Endothelial cell of umbilical vein (primary cell): ENCODE results near the gene PAX2. TPM values are rescaled to one million over a fixed set of nuclear protein-coding genes. Genes with fewer than 3 reads are reported as not detected.

Source experiments
- BruUV-seq: library from RNA; stranded (reverse); fragments of 400-500 nt; replicated peaks from 2 replicates; lab custom pipeline; 2021; lab: Mats Ljungman, UMichigan
- CTCF ChIA-PET: fragments of 300-600, 350-600 bp; sonication (Branson Sonifier 250); formaldehyde crosslinking; loops from one replicate; lab custom pipeline; 2021; ENCODE audit warnings: antibody characterized with exemption, inconsistent platforms; lab: Charles Lee
- POLR2A ChIA-PET: fragments of 300-600, 350-600 bp; sonication (Branson Sonifier 250); formaldehyde crosslinking; loops from one replicate; lab custom pipeline; 2021; ENCODE audit warnings: antibody characterized with exemption, inconsistent platforms; lab: Charles Lee
- DNase-seq: peaks from one replicate; pipeline ENCODE4 v3.0.0-alpha.2; 2011; ENCODE audit warnings: low read depth, low spot score
- FAIRE-seq: peaks from 2 replicates; lab custom pipeline; 2011; peaks lifted over from hg19 to GRCh38; lab: Jason Lieb, UNC
- H2AFZ ChIP-seq: 2 replicates; pipeline ENCODE4 v1.6.0; 2012; ENCODE audit warnings: low read depth, low read length, control low read depth, inconsistent platforms
- H3K27ac ChIP-seq: 2 replicates; pipeline ENCODE4 v1.5.1; 2011; ENCODE audit warnings: low read depth, mild to moderate bottlenecking, control low read depth, low read length, moderate library complexity; ENCODE audit not compliant: insufficient read depth
- H3K27me3 ChIP-seq, 2 experiments: 2 replicates each; pipeline versions ENCODE4 v1.6.0 to v1.6.1; 2011; ENCODE audit warnings: low read length in 2 of 2, mixed read lengths in 1 of 2; ENCODE audit not compliant: control insufficient read depth in 2 of 2, insufficient read depth in 2 of 2
- H3K36me3 ChIP-seq, 2 experiments: 2 replicates in 1 of 2; 3 replicates in 1 of 2; pipeline ENCODE4 v1.5.1; 2011; ENCODE audit warnings: low read length in 2 of 2, mild to moderate bottlenecking in 1 of 2, moderate library complexity in 1 of 2; ENCODE audit not compliant: control insufficient read depth in 2 of 2, insufficient read depth in 2 of 2; ENCODE audit errors: extremely low read depth in 1 of 2
- H3K4me1 ChIP-seq: 3 replicates; pipeline ENCODE4 v1.5.1; 2011; ENCODE audit warnings: mild to moderate bottlenecking, low read length; ENCODE audit not compliant: control insufficient read depth, insufficient read depth; ENCODE audit errors: extremely low read depth
- H3K4me2 ChIP-seq: 2 replicates; pipeline ENCODE4 v1.6.1; 2011; ENCODE audit warnings: low read length, control low read depth, mixed read lengths; ENCODE audit not compliant: insufficient read depth
- H3K4me3 ChIP-seq, 3 experiments: fragments of 200-600 bp in 1 of 3; sonication (generic), shearing (Covaris generic) in 1 of 3; replicated peaks in 1 of 3; 2 replicates each; pipeline ENCODE4 v1.5.1; 2011 to 2016; ENCODE audit warnings: control low read depth in 3 of 3, low read length in 3 of 3, mild to moderate bottlenecking in 2 of 3, inconsistent platforms in 1 of 3, low read depth in 1 of 3, moderate library complexity in 1 of 3; ENCODE audit not compliant: insufficient read depth in 1 of 3
- H3K79me2 ChIP-seq: 2 replicates; pipeline ENCODE4 v1.6.0; 2012; ENCODE audit warnings: low read length, inconsistent platforms; ENCODE audit not compliant: control insufficient read depth, insufficient read depth
- H3K9ac ChIP-seq: replicated peaks from 2 replicates; pipeline ENCODE3; 2011; ENCODE audit warnings: low read length, control low read depth; ENCODE audit not compliant: insufficient read depth; ENCODE audit errors: extremely low read depth
- H3K9me1 ChIP-seq: replicated peaks from 3 replicates; pipeline ENCODE4 v1.6.0; 2011; ENCODE audit warnings: mild to moderate bottlenecking, low read length; ENCODE audit not compliant: control insufficient read depth, insufficient read depth; ENCODE audit errors: extremely low read depth
- H3K9me3 ChIP-seq: replicated peaks from 2 replicates; pipeline ENCODE4 v1.5.1; 2012; ENCODE audit warnings: low read length, inconsistent platforms; ENCODE audit not compliant: control insufficient read depth, insufficient read depth
- H4K20me1 ChIP-seq: replicated peaks from 2 replicates; pipeline ENCODE3; 2011; ENCODE audit warnings: mild to moderate bottlenecking, low read length; ENCODE audit not compliant: control insufficient read depth, insufficient read depth; ENCODE audit errors: extremely low read depth
- CTCF ChIP-seq, 2 donors: IDR thresholded peaks; 1 replicate in 1 of 2; 2 replicates in 1 of 2; pipeline ENCODE4 v1.5.1; 2011; ENCODE audit warnings: low read length in 2 of 2, mild to moderate bottlenecking in 2 of 2, moderate library complexity in 2 of 2, control low read depth in 1 of 2, inconsistent platforms in 1 of 2, low read depth in 1 of 2; ENCODE audit not compliant: insufficient read depth in 1 of 2; ENCODE audit errors: extremely low read depth in 1 of 2
- EZH2 ChIP-seq: IDR thresholded peaks from 2 replicates; pipeline ENCODE4 v1.6.1; 2012; ENCODE audit warnings: borderline replicate concordance, low read depth, mild to moderate bottlenecking, moderate library complexity, low read length, inconsistent platforms; ENCODE audit not compliant: severe bottlenecking
- FOS ChIP-seq: IDR thresholded peaks from 2 replicates; pipeline ENCODE4 v1.6.1; 2011; ENCODE audit warnings: mild to moderate bottlenecking, low read length, moderate library complexity, borderline replicate concordance; ENCODE audit not compliant: insufficient read depth
- GATA2 ChIP-seq: IDR thresholded peaks from 2 replicates; pipeline ENCODE4 v1.7.0; 2011; ENCODE audit warnings: low read depth, mild to moderate bottlenecking, moderate library complexity, mixed read lengths, low read length; ENCODE audit not compliant: insufficient read length, insufficient read depth
- JUN ChIP-seq: IDR thresholded peaks from 2 replicates; pipeline ENCODE4 v1.6.1; 2011; ENCODE audit warnings: borderline replicate concordance, low read depth; ENCODE audit not compliant: insufficient read length, insufficient read depth
- MAX ChIP-seq: IDR thresholded peaks from 2 replicates; pipeline ENCODE4 v1.6.1; 2011; ENCODE audit not compliant: insufficient read depth, insufficient read length
- MYC ChIP-seq: IDR thresholded peaks from one replicate; pipeline ENCODE4 v1.6.1; 2011; ENCODE audit warnings: mild to moderate bottlenecking, low read depth, low read length
- POLR2A ChIP-seq: IDR thresholded peaks from 2 replicates; pipeline ENCODE4 v1.6.1; 2012; ENCODE audit warnings: low read depth, mild to moderate bottlenecking, control low read depth, low read length
- POLR2AphosphoS5 ChIP-seq: IDR thresholded peaks from 2 replicates; pipeline ENCODE4 v1.6.1; 2012; ENCODE audit warnings: low read depth, mild to moderate bottlenecking, control low read depth, low read length, moderate library complexity; ENCODE audit not compliant: insufficient read depth
- dilution Hi-C: fragments of 300-500 bp; cut with MboI; formaldehyde crosslinking; loops from one replicate; pipeline ENCODE4 v1.15.0; 2019; ENCODE audit warnings: low sequenced_read_pairs; ENCODE audit not compliant: extremely low pct_ligation_motif_present
- intact Hi-C: fragments of 100-400 bp; cut with micrococcal nuclease; formaldehyde crosslinking; loops from one replicate; pipeline ENCODE4 v1.10.0; 2022
- polyA plus RNA-seq, 4 experiments: library from polyadenylated mRNA; depleted of rRNA in 3 of 4; stranded (reverse) in 3 of 4; unstranded in 1 of 4; fragments of >200 nt; gene quantifications; 2 replicates each; pipeline versions ENCODE4 v1.2.1 to v1.2.3, GENCODE V29; 2011 to 2012; ENCODE audit warnings: missing spikeins in 1 of 4
- total RNA-seq: library from RNA; stranded (reverse); gene quantifications from 2 replicates; pipeline ENCODE4 v1.2.3, GENCODE V29; 2021

The PAX2 gene
- total and polyA plus RNA-seq, 2 donors (not counting 3 experiments of a cell fraction or from before 2014, with no cell fraction given), result not detected

GRCh38 chr10:100873827-100874326, 128.5 kb downstream of the PAX2 start:
- CTCF ChIA-PET, result interaction anchor here (2.3 to 3.8 kb wide), 2 partner anchors 310 to 355 kb away, joined by 7 to 17 read pairs; no protein-coding TSS in a partner anchor

More at GRCh38 chr10:100873827-100874326, 128.5 kb downstream of the PAX2 start:
- intact Hi-C loops, result loop anchor here (5.0 kb wide), 1 partner anchor 47 kb away; no protein-coding TSS in a partner anchor
- Histone ChIP-seq H3K4me1 (no peaks in the 10 kb centered on the region), H3K36me3 (no peaks in the 10 kb centered on the region), H3K27me3 (peaks cover 3 to 11% of the 10 kb centered on the region in 2 experiments), H2AFZ (no peak overlapping the region), H3K9me1 (no peaks in the 10 kb centered on the region), H3K4me2 (no peak overlapping the region), H4K20me1 (no peaks in the 10 kb centered on the region), H3K27ac (no peak overlapping the region), H3K4me3 (no peak overlapping the region), H3K9ac (no peak overlapping the region), H3K9me3 (no peaks in the 10 kb centered on the region), H3K79me2 (no peaks in the 10 kb centered on the region)
- dilution Hi-C loops, result no loop called here
- no peak for FAIRE-seq
- no TSS peak for BruUV-seq
- no peak for DNase-seq
- POLR2A ChIA-PET, result no interaction called here
- TF ChIP-seq FOS (no peak), MYC (no peak), JUN (no peak), EZH2 (no peak), MAX (no peak), POLR2A (no peak), POLR2AphosphoS5 (no peak), CTCF (IDR thresholded peaks at IDR 0.05; ENCODE audit: extremely low read depth in 1 of 2, insufficient read depth in 1 of 2, low read depth in 1 of 2, low read length in 2 of 2) (no peak), GATA2 (no peak)
